Measurements from ENCODE around the gene PUM1.

- TF ChIP-seq POLR2A (IDR thresholded peaks at IDR 0.05): no peak
- TF ChIP-seq CTCF (IDR thresholded peaks at IDR 0.05): no peak
Observed at GRCh38 chr1:31016868-31017267, 48.6 kb downstream of the PUM1 start.

Measured in right lobe of liver (tissue), 4 donors.